ENCODE results near the gene RAB3IL1. TPM values are rescaled to one million over a fixed set of nuclear protein-coding genes. Genes with fewer than 3 reads are reported as not detected.
A peak's percentile ranks its signal among the peaks of the same experiment; 100 is the strongest.

RAB3IL1 gene
- total and polyA plus RNA-seq, 9 of the 15 experiments (the other 6 are each of a cell fraction or from before 2014, with no cell fraction given): 0.15 to 42.6 (median 15.5) TPM

DNA sequence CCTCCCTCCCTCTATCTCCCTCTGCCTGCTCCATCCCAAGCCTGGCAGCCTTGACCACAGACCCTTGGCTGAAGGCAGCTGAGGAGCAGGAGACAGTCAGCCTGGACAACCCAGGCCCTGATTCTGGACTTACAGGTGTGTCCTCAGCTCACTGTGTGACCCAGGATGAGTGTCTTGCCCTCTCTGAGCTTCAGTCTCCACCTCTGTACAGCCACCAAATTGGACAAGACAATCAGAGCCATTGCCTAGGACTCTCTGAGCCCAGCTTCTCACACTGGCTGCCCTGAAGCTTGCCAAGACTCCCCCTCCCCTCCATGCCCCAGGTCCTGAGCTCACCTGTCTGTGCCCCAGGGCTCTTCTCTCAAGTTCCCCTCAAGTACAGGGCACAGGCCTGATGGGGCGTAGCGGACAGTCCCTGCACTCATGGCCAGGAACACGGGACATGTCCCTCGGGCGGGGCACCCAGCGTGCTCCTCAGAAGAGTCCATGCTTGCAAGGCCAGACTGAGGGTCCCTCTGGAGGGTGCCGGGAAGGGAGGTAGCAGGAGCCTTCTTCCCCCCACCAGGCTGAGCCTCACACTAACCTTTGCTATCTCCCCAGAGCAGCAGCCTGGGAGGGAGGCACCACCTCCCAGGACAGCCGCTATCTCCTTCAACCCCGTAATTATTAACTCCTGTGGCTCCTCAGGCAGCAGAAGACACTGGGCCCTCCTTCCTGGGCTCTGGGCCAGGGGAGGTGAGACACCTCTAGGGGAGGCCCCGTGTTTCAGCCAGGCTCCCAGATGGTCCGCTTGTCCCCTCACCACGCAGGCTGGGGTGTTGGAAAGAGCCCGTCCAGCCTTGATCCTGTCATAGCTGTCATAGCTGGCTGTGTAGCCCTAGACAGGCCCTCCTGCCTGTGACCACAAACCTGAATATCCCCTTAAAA lies 2.6 kb upstream of the RAB3IL1 start (continued):
- TF ChIP-seq, protein P1, sequence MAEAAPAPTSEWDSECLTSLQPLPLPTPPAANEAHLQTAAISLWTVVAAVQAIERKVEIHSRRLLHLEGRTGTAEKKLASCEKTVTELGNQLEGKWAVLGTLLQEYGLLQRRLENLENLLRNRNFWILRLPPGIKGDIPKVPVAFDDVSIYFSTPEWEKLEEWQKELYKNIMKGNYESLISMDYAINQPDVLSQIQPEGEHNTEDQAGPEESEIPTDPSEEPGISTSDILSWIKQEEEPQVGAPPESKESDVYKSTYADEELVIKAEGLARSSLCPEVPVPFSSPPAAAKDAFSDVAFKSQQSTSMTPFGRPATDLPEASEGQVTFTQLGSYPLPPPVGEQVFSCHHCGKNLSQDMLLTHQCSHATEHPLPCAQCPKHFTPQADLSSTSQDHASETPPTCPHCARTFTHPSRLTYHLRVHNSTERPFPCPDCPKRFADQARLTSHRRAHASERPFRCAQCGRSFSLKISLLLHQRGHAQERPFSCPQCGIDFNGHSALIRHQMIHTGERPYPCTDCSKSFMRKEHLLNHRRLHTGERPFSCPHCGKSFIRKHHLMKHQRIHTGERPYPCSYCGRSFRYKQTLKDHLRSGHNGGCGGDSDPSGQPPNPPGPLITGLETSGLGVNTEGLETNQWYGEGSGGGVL (CRISPR knock-in tag; IDR thresholded peaks at IDR 0.05): no peak
- TF ChIP-seq GTF2A2 (tag; IDR thresholded peaks at IDR 0.05) (no peak), RNF2 (IDR thresholded peaks at IDR 0.05) (peak; percentile 87), ZFP36 (IDR thresholded peaks at IDR 0.05; ENCODE audit: low read depth, low read length, partially characterized antibody) (peak; percentile 93), NCOA1 (IDR thresholded peaks at IDR 0.05; ENCODE audit: low read depth) (peak; percentile 72; the same call in 1 of the 2 replicates), SLC30A9 (CRISPR knock-in tag; IDR thresholded peaks at IDR 0.05) (no peak), ARID1B (IDR thresholded peaks at IDR 0.05) (peak; percentile 97), SREBF1 (IDR thresholded peaks at IDR 0.05; ENCODE audit: borderline replicate concordance, low read depth, low read length) (no peak), ZNF57 (CRISPR knock-in tag; IDR thresholded peaks at IDR 0.05) (no peak)
- TF ChIP-seq, protein P2, sequence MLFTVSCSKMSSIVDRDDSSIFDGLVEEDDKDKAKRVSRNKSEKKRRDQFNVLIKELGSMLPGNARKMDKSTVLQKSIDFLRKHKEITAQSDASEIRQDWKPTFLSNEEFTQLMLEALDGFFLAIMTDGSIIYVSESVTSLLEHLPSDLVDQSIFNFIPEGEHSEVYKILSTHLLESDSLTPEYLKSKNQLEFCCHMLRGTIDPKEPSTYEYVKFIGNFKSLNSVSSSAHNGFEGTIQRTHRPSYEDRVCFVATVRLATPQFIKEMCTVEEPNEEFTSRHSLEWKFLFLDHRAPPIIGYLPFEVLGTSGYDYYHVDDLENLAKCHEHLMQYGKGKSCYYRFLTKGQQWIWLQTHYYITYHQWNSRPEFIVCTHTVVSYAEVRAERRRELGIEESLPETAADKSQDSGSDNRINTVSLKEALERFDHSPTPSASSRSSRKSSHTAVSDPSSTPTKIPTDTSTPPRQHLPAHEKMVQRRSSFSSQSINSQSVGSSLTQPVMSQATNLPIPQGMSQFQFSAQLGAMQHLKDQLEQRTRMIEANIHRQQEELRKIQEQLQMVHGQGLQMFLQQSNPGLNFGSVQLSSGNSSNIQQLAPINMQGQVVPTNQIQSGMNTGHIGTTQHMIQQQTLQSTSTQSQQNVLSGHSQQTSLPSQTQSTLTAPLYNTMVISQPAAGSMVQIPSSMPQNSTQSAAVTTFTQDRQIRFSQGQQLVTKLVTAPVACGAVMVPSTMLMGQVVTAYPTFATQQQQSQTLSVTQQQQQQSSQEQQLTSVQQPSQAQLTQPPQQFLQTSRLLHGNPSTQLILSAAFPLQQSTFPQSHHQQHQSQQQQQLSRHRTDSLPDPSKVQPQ (CRISPR knock-in tag; IDR thresholded peaks at IDR 0.05; ENCODE audit: borderline replicate concordance): no peak
- TF ChIP-seq, protein P3, sequence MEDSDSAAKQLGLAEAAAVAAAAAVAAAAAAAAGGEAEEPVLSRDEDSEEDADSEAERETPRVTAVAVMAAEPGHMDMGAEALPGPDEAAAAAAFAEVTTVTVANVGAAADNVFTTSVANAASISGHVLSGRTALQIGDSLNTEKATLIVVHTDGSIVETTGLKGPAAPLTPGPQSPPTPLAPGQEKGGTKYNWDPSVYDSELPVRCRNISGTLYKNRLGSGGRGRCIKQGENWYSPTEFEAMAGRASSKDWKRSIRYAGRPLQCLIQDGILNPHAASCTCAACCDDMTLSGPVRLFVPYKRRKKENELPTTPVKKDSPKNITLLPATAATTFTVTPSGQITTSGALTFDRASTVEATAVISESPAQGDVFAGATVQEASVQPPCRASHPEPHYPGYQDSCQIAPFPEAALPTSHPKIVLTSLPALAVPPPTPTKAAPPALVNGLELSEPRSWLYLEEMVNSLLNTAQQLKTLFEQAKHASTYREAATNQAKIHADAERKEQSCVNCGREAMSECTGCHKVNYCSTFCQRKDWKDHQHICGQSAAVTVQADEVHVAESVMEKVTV (CRISPR knock-in tag; IDR thresholded peaks at IDR 0.05): no peak
- TF ChIP-seq, protein P4, sequence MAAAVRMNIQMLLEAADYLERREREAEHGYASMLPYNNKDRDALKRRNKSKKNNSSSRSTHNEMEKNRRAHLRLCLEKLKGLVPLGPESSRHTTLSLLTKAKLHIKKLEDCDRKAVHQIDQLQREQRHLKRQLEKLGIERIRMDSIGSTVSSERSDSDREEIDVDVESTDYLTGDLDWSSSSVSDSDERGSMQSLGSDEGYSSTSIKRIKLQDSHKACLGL (CRISPR knock-in tag; IDR thresholded peaks at IDR 0.05; ENCODE audit: borderline replicate concordance, poor library complexity, severe bottlenecking): no peak
- TF ChIP-seq, protein P5, sequence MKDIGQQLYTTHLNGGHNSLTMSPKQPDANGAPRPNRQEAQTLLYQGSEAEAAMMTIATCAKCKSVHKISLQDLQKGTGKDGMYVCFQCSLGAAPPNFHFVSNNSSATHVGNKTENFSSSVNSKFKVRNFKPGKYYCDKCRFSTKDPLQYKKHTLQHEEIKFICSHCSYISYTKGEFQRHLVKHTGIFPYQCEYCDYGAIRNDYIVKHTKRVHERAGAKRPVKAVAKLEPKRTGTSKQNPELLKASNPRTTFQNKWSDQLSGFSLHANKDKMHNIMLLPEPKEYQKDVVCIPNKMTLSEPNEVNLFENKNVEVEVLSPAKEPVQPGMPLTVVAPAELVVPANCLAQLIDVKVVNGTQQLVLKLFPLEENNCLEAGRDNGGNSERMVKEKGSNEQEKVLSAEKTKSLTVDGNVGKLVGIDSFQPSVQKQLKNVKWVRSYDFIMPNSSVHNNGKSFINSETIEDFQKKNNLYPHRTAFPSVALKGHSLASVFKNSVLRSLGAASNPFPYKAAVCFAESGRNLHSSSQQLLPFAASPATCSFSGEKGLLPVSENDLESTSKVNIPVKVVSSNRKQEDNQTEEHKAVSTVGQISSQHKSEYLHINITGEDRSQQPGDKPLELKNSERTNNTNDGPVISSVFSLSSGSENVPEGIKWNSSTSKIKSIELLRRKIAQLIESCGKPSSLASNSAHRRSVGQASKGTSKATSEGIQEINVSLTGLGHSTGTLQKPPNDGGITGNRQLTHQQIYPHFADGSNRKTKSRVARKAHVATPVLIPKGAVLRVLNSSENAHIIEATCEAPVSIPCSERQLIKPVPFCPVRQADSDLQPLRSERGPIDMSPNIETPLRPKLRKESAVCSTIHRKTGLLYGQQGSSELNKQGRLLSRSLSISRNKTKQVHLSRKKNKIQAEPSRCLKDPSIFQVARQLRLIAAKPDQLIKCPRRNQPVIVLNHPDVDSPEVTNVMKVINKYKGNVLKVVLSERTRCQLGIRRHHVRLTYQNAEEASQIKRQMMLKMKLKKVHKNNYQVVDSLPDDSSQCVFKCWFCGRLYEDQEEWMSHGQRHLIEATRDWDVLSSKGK (CRISPR knock-in tag; IDR thresholded peaks at IDR 0.05): no peak

Measured in K562 (cell line).